ENCODE results near the gene TULP1.
"Not testable (repeated sequence)": the region's sequence is repeated elsewhere in the genome, so short reads cannot be mapped to it uniquely, and the experiment has no call there.

TULP1 gene

GRCh38 chr6:35512740-35513139 lies at the start of gene TULP1:
TSS of gene TULP1 (minus strand) at chr6:35512896. CDS start at chr6:35512858, 38 bp downstream.
- DNase-seq (ENCODE audit: low read depth in 2 of 3, low spot score in 2 of 3), result no peak

- DNase-seq (ENCODE audit: low read depth in 2 of 3, low spot score in 2 of 3), result no peak
Observed at GRCh38 chr6:35562060-35562459, 49.4 kb upstream of the TULP1 start.

- DNase-seq (ENCODE audit: low read depth in 2 of 3, low spot score in 2 of 3), result no peak
Observed at GRCh38 chr6:35561113-35561512, 48.4 kb upstream of the TULP1 start.

GRCh38 chr6:35558571-35558970 lies 45.9 kb upstream of the TULP1 start:
- no peak for DNase-seq (ENCODE audit: low read depth in 2 of 3, low spot score in 2 of 3)

GRCh38 chr6:35557239-35557638 lies 44.5 kb upstream of the TULP1 start:
- DNase-seq (ENCODE audit: low read depth in 2 of 3, low spot score in 2 of 3), result no peak

- no peak for DNase-seq (ENCODE audit: low read depth in 2 of 3, low spot score in 2 of 3)
Observed at GRCh38 chr6:35554811-35555210, 42.1 kb upstream of the TULP1 start.

GRCh38 chr6:35553315-35553714 lies 40.6 kb upstream of the TULP1 start:
- DNase-seq (ENCODE audit: low read depth in 2 of 3, low spot score in 2 of 3), result no peak

- peak; percentile 19 to 27 (median 23) for DNase-seq (ENCODE audit: low read depth in 2 of 3, low spot score in 2 of 3)
Observed at GRCh38 chr6:35552285-35552917, 39.7 kb upstream of the TULP1 start.

- DNase-seq (ENCODE audit: low read depth in 2 of 3, low spot score in 2 of 3), result no peak
Observed at GRCh38 chr6:35550437-35550836, 37.7 kb upstream of the TULP1 start.

- no peak for DNase-seq (ENCODE audit: low read depth in 2 of 3, low spot score in 2 of 3)
Observed at GRCh38 chr6:35547676-35548075, 35.0 kb upstream of the TULP1 start.

GRCh38 chr6:35544769-35545361 lies 32.2 kb upstream of the TULP1 start:
- no peak for DNase-seq (ENCODE audit: low read depth in 2 of 3, low spot score in 2 of 3)

- DNase-seq (ENCODE audit: low read depth in 2 of 3, low spot score in 2 of 3), result no peak
Observed at GRCh38 chr6:35543459-35544193, 30.9 kb upstream of the TULP1 start.

- no peak for DNase-seq (ENCODE audit: low read depth in 2 of 3, low spot score in 2 of 3)
Observed at GRCh38 chr6:35541836-35542235, 29.1 kb upstream of the TULP1 start.

- DNase-seq (ENCODE audit: low read depth in 2 of 3, low spot score in 2 of 3), result no peak
Observed at GRCh38 chr6:35539223-35539622, 26.5 kb upstream of the TULP1 start.

- DNase-seq (ENCODE audit: low read depth in 2 of 3, low spot score in 2 of 3), result not testable (repeated sequence)
Observed at GRCh38 chr6:35535847-35536246, 23.2 kb upstream of the TULP1 start.

- no peak for DNase-seq (ENCODE audit: low read depth in 2 of 3, low spot score in 2 of 3)
Observed at GRCh38 chr6:35534407-35535170, 21.9 kb upstream of the TULP1 start.

- no peak for DNase-seq (ENCODE audit: low read depth in 2 of 3, low spot score in 2 of 3)
Observed at GRCh38 chr6:35533981-35534380, 21.3 kb upstream of the TULP1 start.

- DNase-seq (ENCODE audit: low read depth in 2 of 3, low spot score in 2 of 3), result no peak
Observed at GRCh38 chr6:35532126-35532525, 19.4 kb upstream of the TULP1 start.

GRCh38 chr6:35524380-35525020 lies 11.8 kb upstream of the TULP1 start:
- no peak for DNase-seq (ENCODE audit: low read depth in 2 of 3, low spot score in 2 of 3)

- DNase-seq (ENCODE audit: low read depth in 2 of 3, low spot score in 2 of 3), result peak; percentile 42 to 84 (median 75)
Observed at GRCh38 chr6:35522660-35523658, 10.3 kb upstream of the TULP1 start.
